H1 (cell line): ENCODE measurements around the gene CYP4V2. TPM values are rescaled to one million over a fixed set of nuclear protein-coding genes. Genes with fewer than 3 reads are reported as not detected.
A peak's percentile ranks its signal among the peaks of the same experiment; 100 is the strongest.

Experiments used
- CTCF ChIA-PET: fragments of 300-600 bp; sonication (Branson Sonifier 250); formaldehyde crosslinking; loops from one replicate; lab custom pipeline; 2021; ENCODE audit not compliant: partially characterized antibody; lab: Charles Lee
- POLR2A ChIA-PET: fragments of 300-600 bp; sonication (Branson Sonifier 250); formaldehyde crosslinking; loops from one replicate; lab custom pipeline; 2021; ENCODE audit warnings: inconsistent platforms; ENCODE audit not compliant: partially characterized antibody; lab: Charles Lee
- DNase-seq, 2 experiments: peaks; one replicate each; pipeline versions ENCODE4 v3.0.0 to v3.0.0-alpha.2; 2010 to 2022; ENCODE audit warnings: low spot score in 2 of 2, low read depth in 1 of 2, mixed read lengths in 1 of 2
- FAIRE-seq: peaks from 2 replicates; lab custom pipeline; 2011; peaks lifted over from hg19 to GRCh38; lab: Jason Lieb, UNC
- H2AFZ ChIP-seq: 2 replicates; pipeline ENCODE4 v1.8.1; 2012; ENCODE audit warnings: low read length, inconsistent platforms
- H2AK5ac ChIP-seq: 2 replicates; pipeline ENCODE4 v1.6.1; 2013; ENCODE audit warnings: low read depth, low read length
- H2BK120ac ChIP-seq: replicated peaks from 2 replicates; pipeline ENCODE3; 2013; ENCODE audit warnings: low read depth, low read length, inconsistent platforms
- H2BK12ac ChIP-seq: 2 replicates; pipeline ENCODE4 v1.6.1; 2013; ENCODE audit warnings: low read depth, low read length
- H2BK15ac ChIP-seq: 2 replicates; pipeline ENCODE4 v1.6.1; 2013; ENCODE audit warnings: low read length
- H2BK20ac ChIP-seq: 2 replicates; pipeline ENCODE4 v1.6.1; 2013; ENCODE audit warnings: low read length
- H2BK5ac ChIP-seq: 2 replicates; pipeline ENCODE4 v1.6.1; 2013; ENCODE audit warnings: low read depth, low read length
- H3K14ac ChIP-seq: 2 replicates; pipeline ENCODE4 v1.6.1; 2013; ENCODE audit warnings: inconsistent platforms; ENCODE audit not compliant: insufficient read length
- H3K18ac ChIP-seq: 2 replicates; pipeline ENCODE4 v1.6.1; 2013; ENCODE audit warnings: low read length; ENCODE audit errors: extremely low read depth
- H3K23ac ChIP-seq: 2 replicates; pipeline ENCODE4 v1.6.1; 2013; ENCODE audit warnings: inconsistent platforms; ENCODE audit not compliant: insufficient read length
- H3K23me2 ChIP-seq: 2 replicates; pipeline ENCODE4 v1.6.1; 2013; ENCODE audit warnings: low read depth, low read length
- H3K27ac ChIP-seq: 2 replicates; pipeline ENCODE4 v1.6.1; 2011; ENCODE audit warnings: low read depth, low read length, inconsistent platforms
- H3K27me3 ChIP-seq, 4 experiments: replicated peaks in 1 of 4; 1 replicate in 1 of 4; 2 replicates in 3 of 4; pipeline versions ENCODE4 v1.6.1 to v1.8.1; 2011 to 2013; ENCODE audit warnings: low read length in 3 of 4, mild to moderate bottlenecking in 3 of 4, inconsistent platforms in 2 of 4, mixed read lengths in 2 of 4, moderate library complexity in 1 of 4; ENCODE audit not compliant: control insufficient read depth in 3 of 4, insufficient read depth in 3 of 4; ENCODE audit errors: extremely low read depth in 1 of 4
- H3K36me3 ChIP-seq, 4 experiments: 2 replicates each; pipeline versions ENCODE4 v1.6.1 to v1.8.1; 2011 to 2013; ENCODE audit warnings: mild to moderate bottlenecking in 4 of 4, low read length in 3 of 4, moderate library complexity in 2 of 4, control low read depth in 1 of 4, inconsistent platforms in 1 of 4; ENCODE audit not compliant: insufficient read depth in 4 of 4, control insufficient read depth in 2 of 4
- H3K4ac ChIP-seq: replicated peaks from 2 replicates; pipeline ENCODE3; 2013; ENCODE audit warnings: low read length, low read depth, mixed read lengths, inconsistent platforms; ENCODE audit not compliant: insufficient read length
- H3K4me1 ChIP-seq, 4 experiments: replicated peaks in 1 of 4; 1 replicate in 1 of 4; 2 replicates in 3 of 4; pipeline versions ENCODE4 v1.6.1 to v1.8.1; 2011 to 2013; ENCODE audit warnings: low read length in 3 of 4, inconsistent platforms in 2 of 4, mixed read lengths in 1 of 4; ENCODE audit not compliant: insufficient read depth in 4 of 4, control insufficient read depth in 3 of 4
- H3K4me2 ChIP-seq, 2 experiments: 2 replicates each; pipeline versions ENCODE4 v1.6.1 to v1.8.1; 2011 to 2013; ENCODE audit warnings: low read depth in 2 of 2, low read length in 2 of 2, control low read depth in 1 of 2, inconsistent platforms in 1 of 2, mild to moderate bottlenecking in 1 of 2; ENCODE audit not compliant: insufficient read depth in 1 of 2
- H3K4me3 ChIP-seq, 4 experiments: fragments of 200-600, 300-600 bp in 1 of 4; sonication (generic), shearing (Covaris generic), sonication (Bioruptor Twin) in 1 of 4; 2 replicates each; pipeline versions ENCODE4 v1.5.1 to v1.8.1; 2011 to 2016; ENCODE audit warnings: low read length in 4 of 4, low read depth in 3 of 4, control low read depth in 2 of 4, inconsistent platforms in 2 of 4, mild to moderate bottlenecking in 2 of 4, mixed read lengths in 1 of 4, moderate library complexity in 1 of 4; ENCODE audit not compliant: insufficient read depth in 2 of 4; ENCODE audit errors: extremely low read depth in 1 of 4
- H3K56ac ChIP-seq: replicated peaks from 2 replicates; pipeline ENCODE3; 2013; ENCODE audit warnings: low read depth, mild to moderate bottlenecking, mixed read lengths, low read length, inconsistent platforms; ENCODE audit not compliant: insufficient read length
- H3K79me1 ChIP-seq: 2 replicates; pipeline ENCODE4 v1.6.1; 2013; ENCODE audit warnings: low read depth, low read length, control low read depth
- H3K79me2 ChIP-seq, 2 experiments: 2 replicates each; pipeline versions ENCODE4 v1.6.1 to v1.8.1; 2012 to 2013; ENCODE audit warnings: low read length in 2 of 2, mild to moderate bottlenecking in 2 of 2, inconsistent platforms in 1 of 2; ENCODE audit not compliant: insufficient read depth in 2 of 2, control insufficient read depth in 1 of 2
- H3K9ac ChIP-seq, 4 experiments: replicated peaks in 1 of 4; 1 replicate in 1 of 4; 2 replicates in 3 of 4; pipeline versions ENCODE4 v1.6.1 to v1.8.1; 2011 to 2013; ENCODE audit warnings: low read depth in 3 of 4, low read length in 3 of 4, control low read depth in 2 of 4, mild to moderate bottlenecking in 2 of 4, moderate library complexity in 2 of 4, inconsistent platforms in 1 of 4; ENCODE audit errors: extremely low read depth in 1 of 4
- H3K9me3 ChIP-seq, 2 experiments: 2 replicates each; pipeline versions ENCODE4 v1.6.1 to v1.8.1; 2012 to 2013; ENCODE audit warnings: mild to moderate bottlenecking in 2 of 2, moderate library complexity in 2 of 2, control low read depth in 1 of 2, inconsistent platforms in 1 of 2, low read depth in 1 of 2, low read length in 1 of 2, mixed read lengths in 1 of 2; ENCODE audit not compliant: insufficient read depth in 2 of 2
- H4K20me1 ChIP-seq, 2 experiments: replicated peaks in 1 of 2; 2 replicates each; pipeline versions ENCODE3 to v1.8.1; 2011 to 2013; ENCODE audit warnings: inconsistent platforms in 2 of 2, low read length in 2 of 2, mild to moderate bottlenecking in 1 of 2; ENCODE audit not compliant: insufficient read depth in 2 of 2, control insufficient read depth in 1 of 2
- H4K5ac ChIP-seq: 2 replicates; pipeline ENCODE4 v1.6.1; 2013; ENCODE audit warnings: low read length, low read depth, mixed read lengths, inconsistent platforms; ENCODE audit not compliant: insufficient read length
- H4K8ac ChIP-seq: 2 replicates; pipeline ENCODE4 v1.8.0; 2013; ENCODE audit warnings: mild to moderate bottlenecking, moderate library complexity, low read length, inconsistent platforms; ENCODE audit not compliant: insufficient read depth; ENCODE audit errors: extremely low read depth
- H4K91ac ChIP-seq: replicated peaks from 2 replicates; pipeline ENCODE3; 2013; ENCODE audit warnings: low read length, mixed read lengths, inconsistent platforms; ENCODE audit not compliant: insufficient read length
- ASH2L ChIP-seq: fragments of 200-600, 300-600 bp; sonication (generic); IDR thresholded peaks from one replicate; pipeline ENCODE4 v1.7.1; 2017; ENCODE audit warnings: low read length
- BRCA1 ChIP-seq: IDR thresholded peaks from 2 replicates; pipeline ENCODE4 v1.6.1; 2012; ENCODE audit warnings: low read depth, low read length, improper control_type of control experiment
- CEBPB ChIP-seq: IDR thresholded peaks from 2 replicates; pipeline ENCODE4 v1.6.1; 2012; ENCODE audit warnings: low read depth, low read length
- CHD1 ChIP-seq: IDR thresholded peaks from 2 replicates; pipeline ENCODE4 v1.6.1; 2012; ENCODE audit warnings: low read depth, low read length, improper control_type of control experiment
- CHD2 ChIP-seq: IDR thresholded peaks from 2 replicates; pipeline ENCODE4 v1.6.1; 2012; ENCODE audit warnings: low read length, improper control_type of control experiment
- FOSL1 ChIP-seq: IDR thresholded peaks from 2 replicates; pipeline ENCODE4 v1.6.1; 2011; ENCODE audit warnings: mild to moderate bottlenecking, low read depth, low read length, moderate library complexity; ENCODE audit not compliant: insufficient read depth
- GTF2F1 ChIP-seq: IDR thresholded peaks from 2 replicates; pipeline ENCODE4 v1.6.1; 2012; ENCODE audit warnings: low read depth, low read length, improper control_type of control experiment, borderline replicate concordance
- HDAC2 ChIP-seq, 2 experiments: fragments of 300-600 bp in 1 of 2; sonication (generic) in 1 of 2; IDR thresholded peaks; 2 replicates each; pipeline ENCODE4 v1.6.1; 2011 to 2012; ENCODE audit warnings: low read depth in 2 of 2, low read length in 2 of 2, mild to moderate bottlenecking in 2 of 2, moderate library complexity in 2 of 2, borderline replicate concordance in 1 of 2, inconsistent platforms in 1 of 2
- JUN ChIP-seq: IDR thresholded peaks from 2 replicates; pipeline ENCODE4 v1.6.1; 2011; ENCODE audit warnings: low read depth, mild to moderate bottlenecking, improper control_type of control experiment, low read length
- KDM4A ChIP-seq: IDR thresholded peaks from one replicate; pipeline ENCODE4 v1.7.1; 2012; ENCODE audit warnings: low read depth, mild to moderate bottlenecking, moderate library complexity, low read length, inconsistent platforms; ENCODE audit not compliant: severe bottlenecking
- NRF1 ChIP-seq: IDR thresholded peaks from 2 replicates; pipeline ENCODE4 v1.6.1; 2011; ENCODE audit warnings: mild to moderate bottlenecking, low read depth, low read length, improper control_type of control experiment
- SIX5 ChIP-seq: IDR thresholded peaks from 2 replicates; pipeline ENCODE4 v1.6.1; 2011; ENCODE audit warnings: mild to moderate bottlenecking, low read depth, low read length
- SUZ12 ChIP-seq: fragments of 200-600 bp; sonication (generic); IDR thresholded peaks from 2 replicates; pipeline ENCODE4 v1.6.1; 2012; ENCODE audit warnings: mild to moderate bottlenecking, inconsistent platforms, low read length, moderate library complexity, mixed read lengths
- TAF1 ChIP-seq: IDR thresholded peaks from 2 replicates; pipeline ENCODE4 v1.6.1; 2011; ENCODE audit warnings: mild to moderate bottlenecking, low read depth, low read length
- WGBS, 2 experiments: shearing (Covaris generic) in 1 of 2; methylation state at CpG; one replicate each; pipeline versions ENCODE4 v1.1.6 to v1.1.7; 2013 to 2015; ENCODE audit warnings: low lambda C conversion rate in 2 of 2, mixed read lengths in 2 of 2, inconsistent platforms in 1 of 2, low coverage in 1 of 2, missing lambda C conversion rate in 1 of 2; ENCODE audit not compliant: insufficient replicate concordance in 2 of 2, insufficient coverage in 1 of 2, insufficient read length in 1 of 2; ENCODE audit errors: extremely low coverage in 1 of 2, missing lambda C conversion rate in 1 of 2; 5-methylcytosine and 5-hydroxymethylcytosine counted together
- polyA plus RNA-seq, 7 experiments: library from polyadenylated mRNA; depleted of rRNA in 3 of 7; stranded (reverse) in 5 of 7; unstranded in 2 of 7; fragments of >200 nt in 5 of 7; fragments of 200-250 nt in 2 of 7; gene quantifications; 1 replicate in 5 of 7; 2 replicates in 1 of 7; 4 replicates in 1 of 7; pipeline versions ENCODE4 v1.2.1 to v1.2.3, GENCODE V29; 2011 to 2013; ENCODE audit warnings: missing spikeins in 2 of 7, mixed read lengths in 2 of 7
- total RNA-seq: library from RNA; stranded (reverse); fragmentation: NEBNext Ultra II Directional; extraction: Animal tissue kit (Norgen Biotek cat#: 25700); gene quantifications from 2 replicates; pipeline ENCODE4 v1.2.1, GENCODE V29; 2021

The CYP4V2 gene
- total and polyA plus RNA-seq, 2 of the 8 experiments (the other 6 are each of a cell fraction or from before 2014, with no cell fraction given): 0.65 to 1.0 TPM

GRCh38 chr4:186189656-186190055 is 1.7 kb upstream of the CYP4V2 start:
- no peak for DNase-seq
- no peak overlapping the region for H2BK5ac ChIP-seq
- WGBS, 2 experiments: 72% methylated on average over 4 of the region's 4 CpGs; no CpG with 5 or more reads in 1 of the 2 experiments
- no peak overlapping the region for H3K4ac ChIP-seq
- no peak overlapping the region for H4K8ac ChIP-seq
- H3K4me1 ChIP-seq: peaks cover 6 to 14% (median 8%) of the 10 kb centered on the region in 4 experiments; a peak in 5 of 7 replicates
- H3K4me2 ChIP-seq: peak overlapping the region; percentile 83 to 89; a peak in 3 of 4 replicates
- no peak overlapping the region for H2AK5ac ChIP-seq
- H3K18ac ChIP-seq: no peak overlapping the region
- no peak overlapping the region for H3K56ac ChIP-seq
- H3K4me3 ChIP-seq: peak overlapping the region in 1 of 4 experiments; percentile 87; a peak in 3 of 8 replicates
- no peaks in the 10 kb centered on the region for H3K9me3 ChIP-seq
- H3K14ac ChIP-seq: no peak overlapping the region
- H2BK15ac ChIP-seq: no peak overlapping the region
- H3K27ac ChIP-seq: no peak overlapping the region
- FAIRE-seq: no peak
- H2AFZ ChIP-seq: no peak overlapping the region
- H2BK12ac ChIP-seq: no peak overlapping the region; the same call in 1 of the 2 replicates
- H4K91ac ChIP-seq: no peak overlapping the region
- ChIA-PET CTCF (interaction anchor here (1.0 to 3.2 kb wide), 4 partner anchors 12 to 152 kb away, joined by 3 to 8 read pairs (median 4); no protein-coding TSS in a partner anchor), POLR2A (interaction anchor here (1.2 to 1.4 kb wide), 2 partner anchors 20 to 69 kb away, joined by 3 read pairs; no protein-coding TSS in a partner anchor)
- no peaks in the 10 kb centered on the region for H3K79me1 ChIP-seq
- H4K5ac ChIP-seq: no peak overlapping the region
- H3K9ac ChIP-seq: no peak overlapping the region
- no peak overlapping the region for H3K23ac ChIP-seq
- H2BK20ac ChIP-seq: no peak overlapping the region
- H3K79me2 ChIP-seq: no peaks in the 10 kb centered on the region
- peaks cover 5% of the 10 kb centered on the region; the same call in 1 of the 2 replicates for H3K23me2 ChIP-seq
- no peak overlapping the region for H2BK120ac ChIP-seq
- no peaks in the 10 kb centered on the region for H3K36me3 ChIP-seq
- H4K20me1 ChIP-seq: no peaks in the 10 kb centered on the region
- no peaks in the 10 kb centered on the region for H3K27me3 ChIP-seq
- no peak for TF ChIP-seq SIX5
- no peak for TF ChIP-seq KDM4A
- no peak for TF ChIP-seq TAF1
- no peak for TF ChIP-seq CHD1
- no peak for TF ChIP-seq GTF2F1
- TF ChIP-seq SUZ12: no peak
- TF ChIP-seq HDAC2 (IDR thresholded peaks at IDR 0.05; ENCODE audit: borderline replicate concordance in 1 of 2, low read depth in 2 of 2, low read length in 2 of 2): no peak
- TF ChIP-seq NRF1: no peak
- TF ChIP-seq CHD2: no peak
- no peak for TF ChIP-seq ASH2L
- no peak for TF ChIP-seq FOSL1
- no peak for TF ChIP-seq BRCA1
- no peak for TF ChIP-seq CEBPB
- no peak for TF ChIP-seq JUN
